Activated naive CD4-positive, alpha-beta T cell (primary cell): ENCODE measurements around the gene RIMS4.
A peak's percentile ranks its signal among the peaks of the same experiment; 100 is the strongest.
"Not testable (repeated sequence)": the region's sequence is repeated elsewhere in the genome, so short reads cannot be mapped to it uniquely, and the experiment has no call there.

Source experiments
- DNase-seq, 4 experiments: peaks; one replicate each; lab custom pipeline; 2025; lab: John Stamatoyannopoulos, UW

RIMS4 gene

DNA sequence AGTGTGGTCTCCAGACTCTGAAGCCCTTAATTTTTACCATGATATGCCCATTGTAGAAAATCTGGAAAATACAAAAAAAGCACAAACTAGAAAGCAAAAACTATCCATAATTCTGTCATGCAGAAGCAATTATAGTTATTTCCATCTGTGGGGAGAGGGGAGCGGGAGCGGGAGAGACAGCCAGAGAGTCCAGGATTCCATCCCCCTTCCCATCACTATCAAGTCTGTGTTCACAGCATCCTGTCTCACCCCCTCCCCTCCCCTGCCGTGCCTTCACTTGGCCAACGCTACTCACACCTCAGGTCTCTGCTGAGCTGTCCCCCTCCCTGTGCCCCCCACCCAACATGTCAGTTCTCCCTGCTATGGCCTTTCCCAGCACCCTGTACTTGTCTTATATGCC, 14.5 kb downstream of the RIMS4 start:
- DNase-seq, result no peak

DNA sequence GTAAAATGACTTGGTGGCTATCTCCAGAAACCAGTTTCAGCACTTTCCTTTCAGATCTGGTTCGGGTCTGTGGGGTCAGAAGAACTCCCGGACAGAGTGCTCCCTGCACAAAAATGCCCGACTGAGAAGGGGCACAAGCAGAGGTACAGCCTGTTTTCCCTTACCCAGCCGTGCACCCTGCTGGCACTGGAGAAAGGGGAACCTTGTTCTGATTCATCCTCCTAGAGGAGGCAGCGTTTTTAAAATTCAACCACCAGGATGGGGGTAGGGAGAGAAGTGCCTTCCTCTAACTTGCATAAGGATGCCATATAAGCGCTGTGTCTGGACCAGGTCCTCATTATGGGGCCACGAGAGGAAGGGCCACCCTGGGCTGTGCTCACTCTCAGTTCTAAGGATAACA, 17.6 kb downstream of the RIMS4 start:
- no peak for DNase-seq

DNA sequence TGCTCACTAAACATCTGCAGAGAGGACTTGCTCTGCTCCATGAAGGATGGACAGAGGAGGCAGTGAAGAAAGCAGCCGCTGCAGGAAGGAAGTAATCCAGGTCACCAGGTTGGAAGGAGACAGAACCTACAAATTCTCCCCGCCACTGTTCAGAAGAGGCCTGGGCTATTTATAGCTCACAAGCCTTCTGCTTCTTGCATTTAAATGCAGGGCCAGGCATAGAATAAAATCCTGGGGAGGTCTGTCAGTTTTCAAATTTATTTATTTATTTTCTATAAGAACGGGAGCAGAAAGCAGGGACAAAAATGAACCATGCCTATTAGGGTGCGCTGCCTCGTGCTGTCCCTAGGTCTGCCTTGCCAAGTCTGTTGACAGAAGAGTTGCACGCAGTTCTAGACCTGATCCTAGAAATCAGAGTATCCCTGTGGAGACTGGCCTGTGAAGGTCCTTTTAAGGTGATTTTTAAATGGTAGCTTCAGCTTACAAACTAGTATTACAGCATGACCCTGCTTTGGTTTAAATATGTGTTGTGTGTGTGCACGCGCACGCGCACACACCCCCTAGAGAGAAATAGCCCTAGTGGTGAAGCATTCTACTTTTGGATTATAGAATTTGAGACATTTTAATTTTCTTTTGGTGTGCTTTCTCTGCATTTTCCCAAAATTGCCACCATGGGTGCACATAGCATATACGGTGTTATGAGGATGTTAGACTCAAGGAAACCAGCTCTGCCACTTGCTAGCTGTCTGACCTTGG, 19.5 kb downstream of the RIMS4 start:
- DNase-seq, result no peak

GRCh38 chr20:44788706-44789456, 21.5 kb downstream of the RIMS4 start:
- no peak for DNase-seq

GRCh38 chr20:44787299-44787698, 23.0 kb downstream of the RIMS4 start:
- DNase-seq, result no peak

DNA sequence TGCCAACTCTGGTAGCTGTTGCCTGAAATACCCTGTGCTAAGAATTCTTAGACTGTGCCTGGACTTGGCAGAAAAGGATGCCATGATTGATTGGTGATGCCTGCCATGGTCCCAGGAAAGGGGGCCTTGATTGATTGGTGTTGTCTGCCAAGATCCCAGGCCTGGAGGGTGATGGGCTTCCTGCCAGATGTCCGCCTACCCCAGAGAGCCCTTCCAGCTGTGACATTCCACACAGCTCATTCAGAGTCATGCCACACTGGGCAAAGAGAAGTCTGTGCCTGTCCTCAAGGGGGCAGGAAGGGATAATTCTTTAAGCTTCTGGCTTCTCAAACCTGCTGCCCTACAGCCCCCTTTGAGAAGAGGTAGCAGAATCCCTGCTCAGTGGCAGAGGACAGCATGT, 24.6 kb downstream of the RIMS4 start:
- DNase-seq, result no peak

DNA sequence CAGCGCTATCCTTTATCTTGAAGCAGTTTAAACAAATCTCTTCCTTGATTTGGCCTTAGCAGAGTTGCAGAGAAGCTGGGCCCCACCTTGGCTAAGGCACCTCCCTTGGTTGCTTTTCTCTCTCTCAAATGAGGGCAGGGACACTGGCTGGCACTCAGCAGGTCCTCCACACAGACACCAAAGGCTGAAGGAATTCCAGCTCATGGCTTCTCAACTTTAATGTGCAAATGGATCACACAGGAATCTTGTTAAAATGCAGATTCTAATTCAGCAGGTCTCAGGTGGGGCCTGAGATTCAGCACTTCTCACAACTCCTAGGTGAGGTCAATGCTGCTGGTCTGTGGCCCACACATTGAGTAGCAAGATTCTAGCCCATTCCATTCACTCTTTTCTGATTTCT, 25.7 kb downstream of the RIMS4 start:
- DNase-seq, result no peak

- no peak for DNase-seq
Measured at GRCh38 chr20:44781791-44782190, 28.6 kb downstream of the RIMS4 start.

GRCh38 chr20:44781118-44781517, 29.2 kb downstream of the RIMS4 start:
- DNase-seq, result no peak

GRCh38 chr20:44780226-44780625, 30.1 kb downstream of the RIMS4 start:
- DNase-seq, result peak in 3 of 4 experiments; percentile 1 to 15 (median 12)

DNA sequence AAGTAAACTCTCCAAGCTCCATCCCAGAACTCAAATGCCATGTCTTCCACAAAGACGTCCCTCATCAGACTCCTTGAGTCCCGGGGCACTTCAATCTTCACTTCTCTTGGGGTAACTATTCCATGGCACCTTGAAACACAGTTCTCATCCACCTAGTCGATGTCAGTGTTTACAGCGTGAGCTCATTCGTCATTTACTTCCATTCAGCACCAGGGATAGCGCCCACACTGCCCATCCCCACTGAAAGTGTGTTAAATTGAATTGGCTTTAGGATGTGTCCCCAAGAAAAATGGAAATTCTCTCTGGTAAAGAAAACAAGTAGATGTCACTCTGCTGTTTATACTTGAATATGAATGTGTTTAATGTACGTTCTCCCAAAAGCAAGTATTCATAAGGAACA, 33.4 kb downstream of the RIMS4 start:
- DNase-seq, result no peak

- DNase-seq, result no peak
Measured at GRCh38 chr20:44773070-44773829, 37.1 kb downstream of the RIMS4 start.

GRCh38 chr20:44772636-44773035, 37.7 kb downstream of the RIMS4 start:
- DNase-seq, result no peak

GRCh38 chr20:44771172-44771535, 39.2 kb downstream of the RIMS4 start:
- no peak for DNase-seq

DNA sequence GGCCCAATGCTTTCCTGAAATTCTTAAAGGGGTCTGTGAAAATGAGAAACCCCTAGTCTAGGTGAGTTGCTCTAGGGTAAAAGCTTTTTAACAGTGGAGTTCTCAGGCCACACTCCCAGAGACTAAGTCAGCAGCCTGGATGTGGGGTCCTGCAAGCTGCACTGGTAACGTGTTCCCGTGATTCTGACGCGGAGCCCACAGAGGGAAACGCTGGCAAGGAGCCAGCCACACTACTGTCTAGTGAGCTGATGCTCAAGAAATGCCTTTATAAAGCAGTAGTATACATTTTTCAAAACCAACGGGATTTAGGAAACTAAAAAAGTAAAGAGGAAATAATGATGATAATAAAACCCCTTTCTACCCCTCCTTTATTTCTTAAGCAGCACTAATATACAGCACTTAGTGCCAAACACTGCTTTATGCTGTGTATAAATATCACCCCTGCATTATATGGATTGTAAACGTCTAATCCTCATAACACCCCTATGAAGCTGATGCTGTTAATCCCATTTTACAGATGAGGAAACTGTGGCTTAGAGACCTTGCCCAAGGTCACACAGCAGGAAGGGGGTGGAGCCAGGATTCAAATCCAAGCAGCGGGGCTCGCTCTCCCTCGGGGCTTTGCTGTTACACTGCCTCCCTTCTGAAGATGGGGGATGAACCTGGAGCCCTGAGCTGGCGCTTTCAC, 39.7 kb downstream of the RIMS4 start:
- no peak for DNase-seq

GRCh38 chr20:44769481-44769863, 40.9 kb downstream of the RIMS4 start:
- no peak for DNase-seq

DNA sequence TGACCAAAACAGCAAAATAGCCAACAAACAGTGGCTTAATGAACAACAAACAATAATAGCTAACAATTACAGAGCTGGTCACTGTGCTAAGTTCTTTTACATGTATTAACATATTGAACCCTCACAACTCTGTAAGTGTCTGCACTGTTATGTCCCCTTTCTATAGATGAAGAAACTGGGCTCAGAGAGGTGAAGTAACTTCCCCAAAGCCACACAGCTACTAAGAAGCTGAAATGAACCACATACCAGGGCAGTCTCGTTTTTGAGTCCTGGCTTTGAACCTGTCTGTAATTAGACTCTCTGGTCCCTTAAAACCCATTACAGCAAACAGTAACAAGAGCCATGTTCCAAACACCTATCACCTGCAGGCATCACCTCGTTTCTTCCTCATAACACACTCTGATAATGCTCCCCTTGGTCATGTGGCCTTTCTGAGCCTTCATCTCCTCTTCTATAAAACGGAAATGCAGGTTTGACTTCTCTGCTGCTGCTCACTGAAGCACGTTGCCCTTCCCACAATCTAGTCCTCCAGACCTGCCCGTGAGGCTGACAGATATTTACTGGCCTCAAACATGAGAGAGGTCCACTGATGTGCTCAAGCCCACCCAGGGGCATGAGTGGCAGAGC, 41.4 kb downstream of the RIMS4 start:
- DNase-seq, result no peak

DNA sequence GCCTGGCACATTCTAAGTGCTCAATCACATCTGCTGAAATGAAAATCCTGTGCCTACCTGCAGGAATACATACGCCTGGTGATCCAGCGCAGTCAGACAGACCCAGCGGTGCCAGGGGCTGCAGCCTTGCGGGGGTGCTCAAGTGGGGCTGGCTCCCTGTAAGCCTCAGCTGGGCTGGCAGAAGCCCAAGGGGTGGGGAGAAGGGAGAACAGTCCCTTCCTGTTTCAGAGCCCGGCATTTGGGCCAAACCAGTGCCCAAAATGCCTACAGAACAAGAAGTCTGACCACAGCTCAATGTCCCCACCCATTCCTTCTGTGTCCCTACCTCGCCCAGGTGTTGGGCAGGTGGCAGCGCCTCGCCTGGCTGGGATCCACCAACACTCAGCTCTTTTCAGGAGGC, 42.1 kb downstream of the RIMS4 start:
- no peak for DNase-seq

DNA sequence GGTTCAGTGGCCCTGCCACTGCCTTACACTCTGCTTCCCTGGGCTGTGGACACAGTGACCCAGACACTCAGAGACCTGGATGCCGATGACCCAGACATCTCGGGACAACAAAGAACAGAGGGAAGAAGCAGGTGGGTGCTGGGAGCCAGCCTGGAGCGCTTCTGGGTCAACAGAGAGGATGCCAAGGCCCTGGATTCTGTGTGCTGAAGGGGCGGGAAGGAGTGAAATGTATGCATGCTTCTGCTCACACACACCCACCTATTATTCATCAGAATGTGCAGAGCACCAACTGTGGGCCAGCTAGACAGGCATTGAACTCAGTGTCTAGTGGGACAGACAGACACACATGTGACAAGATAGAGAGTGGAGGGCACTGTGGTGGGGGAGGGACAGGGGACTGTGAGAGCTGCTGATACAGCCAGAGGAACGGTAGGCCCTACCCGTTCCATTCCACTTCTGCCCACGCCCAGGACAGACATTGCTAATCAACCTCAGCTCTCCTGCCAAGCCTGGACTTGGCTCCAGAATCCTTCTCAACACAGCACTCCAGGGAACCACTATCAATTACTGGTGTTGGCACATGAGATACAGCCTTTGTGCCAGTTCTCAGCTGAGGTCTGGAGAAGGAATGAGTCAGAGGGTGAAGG, 44.5 kb downstream of the RIMS4 start:
- DNase-seq, result no peak

GRCh38 chr20:44765091-44765490, 45.3 kb downstream of the RIMS4 start:
- no peak for DNase-seq

DNA sequence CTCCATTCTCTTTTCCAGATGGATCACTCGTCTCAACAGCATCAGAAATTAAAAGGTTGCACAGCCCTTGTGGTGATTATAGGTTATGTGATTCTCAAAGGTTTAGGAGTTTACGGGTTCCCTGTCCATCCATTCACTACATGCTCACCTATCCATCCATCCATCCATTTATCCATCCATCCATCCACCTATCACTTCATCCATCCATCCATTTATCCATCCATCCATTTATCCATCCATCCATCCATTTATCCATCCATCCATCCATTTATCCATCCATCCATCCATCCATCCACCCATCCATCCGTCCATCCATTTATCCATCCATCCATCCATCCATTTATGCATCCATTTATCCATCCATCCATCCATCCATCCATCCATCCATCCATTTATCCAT, 46.5 kb downstream of the RIMS4 start:
- not testable (repeated sequence) for DNase-seq
